ENCODE data around the gene PAXX.

Gene PAXX

GRCh38 chr9:137011907-137012675, 19.9 kb downstream of the PAXX start:
- Histone ChIP-seq H3K4me1 (ENCODE audit: control insufficient read depth in 1 of 2, insufficient read depth in 2 of 2, low read length in 2 of 2) (no peaks in the 10 kb centered on the region), H3K27ac (ENCODE audit: low read depth, low read length) (no peak overlapping the region), H3K27me3 (ENCODE audit: control insufficient read depth in 1 of 2, insufficient read depth in 2 of 2, low read length in 2 of 2) (no peaks in the 10 kb centered on the region), H3K9me3 (ENCODE audit: control insufficient read depth in 1 of 2, low read length in 2 of 2) (no peaks in the 10 kb centered on the region), H3K9ac (ENCODE audit: low read depth in 1 of 2, low read length in 2 of 2) (no peak overlapping the region), H3K36me3 (ENCODE audit: control insufficient read depth in 1 of 2, insufficient read depth in 2 of 2, low read length in 2 of 2) (peaks cover 5 to 6% of the 10 kb centered on the region in 2 donors), H3K4me3 (ENCODE audit: low read depth in 1 of 2, low read length in 2 of 2) (no peak overlapping the region)

- Histone ChIP-seq H3K27me3 (ENCODE audit: control insufficient read depth in 1 of 2, insufficient read depth in 2 of 2, low read length in 2 of 2) (no peaks in the 10 kb centered on the region), H3K4me3 (ENCODE audit: low read depth in 1 of 2, low read length in 2 of 2) (no peak overlapping the region), H3K4me1 (ENCODE audit: control insufficient read depth in 1 of 2, insufficient read depth in 2 of 2, low read length in 2 of 2) (no peaks in the 10 kb centered on the region), H3K9me3 (ENCODE audit: control insufficient read depth in 1 of 2, low read length in 2 of 2) (no peaks in the 10 kb centered on the region), H3K27ac (ENCODE audit: low read depth, low read length) (no peak overlapping the region), H3K9ac (ENCODE audit: low read depth in 1 of 2, low read length in 2 of 2) (no peak overlapping the region), H3K36me3 (ENCODE audit: control insufficient read depth in 1 of 2, insufficient read depth in 2 of 2, low read length in 2 of 2) (peaks cover 6 to 8% of the 10 kb centered on the region in 2 donors)
Observed at GRCh38 chr9:137012694-137013570, 20.7 kb downstream of the PAXX start.

- no peak overlapping the region for H3K9ac ChIP-seq (ENCODE audit: low read depth in 1 of 2, low read length in 2 of 2)
- no peaks in the 10 kb centered on the region for H3K4me1 ChIP-seq (ENCODE audit: control insufficient read depth in 1 of 2, insufficient read depth in 2 of 2, low read length in 2 of 2)
- H3K4me3 ChIP-seq (ENCODE audit: low read depth in 1 of 2, low read length in 2 of 2) = no peak overlapping the region
- H3K36me3 ChIP-seq (ENCODE audit: control insufficient read depth in 1 of 2, insufficient read depth in 2 of 2, low read length in 2 of 2) = peaks cover 6 to 8% of the 10 kb centered on the region in 2 donors
- H3K27ac ChIP-seq (ENCODE audit: low read depth, low read length) = no peak overlapping the region
- H3K9me3 ChIP-seq (ENCODE audit: control insufficient read depth in 1 of 2, low read length in 2 of 2) = no peaks in the 10 kb centered on the region
- H3K27me3 ChIP-seq (ENCODE audit: control insufficient read depth in 1 of 2, insufficient read depth in 2 of 2, low read length in 2 of 2) = no peaks in the 10 kb centered on the region
Observed at GRCh38 chr9:137013571-137013940, 21.3 kb downstream of the PAXX start.

GRCh38 chr9:137014166-137014565, 21.9 kb downstream of the PAXX start:
- Histone ChIP-seq H3K9ac (ENCODE audit: low read depth in 1 of 2, low read length in 2 of 2) (no peak overlapping the region), H3K4me1 (ENCODE audit: control insufficient read depth in 1 of 2, insufficient read depth in 2 of 2, low read length in 2 of 2) (no peaks in the 10 kb centered on the region), H3K36me3 (ENCODE audit: control insufficient read depth in 1 of 2, insufficient read depth in 2 of 2, low read length in 2 of 2) (peaks cover 6 to 8% of the 10 kb centered on the region in 2 donors), H3K4me3 (ENCODE audit: low read depth in 1 of 2, low read length in 2 of 2) (no peak overlapping the region), H3K27ac (ENCODE audit: low read depth, low read length) (no peak overlapping the region), H3K27me3 (ENCODE audit: control insufficient read depth in 1 of 2, insufficient read depth in 2 of 2, low read length in 2 of 2) (no peaks in the 10 kb centered on the region), H3K9me3 (ENCODE audit: control insufficient read depth in 1 of 2, low read length in 2 of 2) (no peaks in the 10 kb centered on the region)

- Histone ChIP-seq H3K4me1 (ENCODE audit: control insufficient read depth in 1 of 2, insufficient read depth in 2 of 2, low read length in 2 of 2) (no peaks in the 10 kb centered on the region), H3K9me3 (ENCODE audit: control insufficient read depth in 1 of 2, low read length in 2 of 2) (no peaks in the 10 kb centered on the region), H3K27ac (ENCODE audit: low read depth, low read length) (no peak overlapping the region), H3K36me3 (ENCODE audit: control insufficient read depth in 1 of 2, insufficient read depth in 2 of 2, low read length in 2 of 2) (peaks cover 6 to 8% of the 10 kb centered on the region in 2 donors), H3K4me3 (ENCODE audit: low read depth in 1 of 2, low read length in 2 of 2) (no peak overlapping the region), H3K27me3 (ENCODE audit: control insufficient read depth in 1 of 2, insufficient read depth in 2 of 2, low read length in 2 of 2) (no peaks in the 10 kb centered on the region), H3K9ac (ENCODE audit: low read depth in 1 of 2, low read length in 2 of 2) (no peak overlapping the region)
Observed at GRCh38 chr9:137014776-137015539, 22.7 kb downstream of the PAXX start.

DNA sequence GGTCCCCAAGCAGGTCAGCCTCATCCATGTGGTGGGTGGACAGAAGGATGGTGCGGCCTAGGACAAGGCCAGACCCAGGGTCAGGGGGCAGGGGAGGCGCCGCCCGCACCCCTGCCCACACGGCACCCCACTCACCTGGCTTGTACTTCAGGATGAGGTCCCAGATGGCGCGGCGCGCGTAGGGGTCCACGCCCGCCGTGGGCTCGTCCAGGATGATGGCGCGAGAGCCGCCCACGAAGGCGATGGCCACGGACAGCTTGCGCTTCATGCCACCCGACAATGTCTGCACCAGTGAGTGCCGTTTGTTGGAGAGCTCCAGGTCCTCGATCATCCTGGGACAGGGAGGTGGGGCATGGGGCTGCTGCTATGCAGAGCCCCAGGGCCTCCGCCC, 23.3 kb downstream of the PAXX start:
- H3K4me1 ChIP-seq (ENCODE audit: control insufficient read depth in 1 of 2, insufficient read depth in 2 of 2, low read length in 2 of 2) = no peaks in the 10 kb centered on the region
- H3K27me3 ChIP-seq (ENCODE audit: control insufficient read depth in 1 of 2, insufficient read depth in 2 of 2, low read length in 2 of 2) = no peaks in the 10 kb centered on the region
- H3K4me3 ChIP-seq (ENCODE audit: low read depth in 1 of 2, low read length in 2 of 2) = no peak overlapping the region
- H3K9me3 ChIP-seq (ENCODE audit: control insufficient read depth in 1 of 2, low read length in 2 of 2) = no peaks in the 10 kb centered on the region
- no peak overlapping the region for H3K9ac ChIP-seq (ENCODE audit: low read depth in 1 of 2, low read length in 2 of 2)
- peaks cover 6 to 8% of the 10 kb centered on the region in 2 donors for H3K36me3 ChIP-seq (ENCODE audit: control insufficient read depth in 1 of 2, insufficient read depth in 2 of 2, low read length in 2 of 2)
- no peak overlapping the region for H3K27ac ChIP-seq (ENCODE audit: low read depth, low read length)

DNA sequence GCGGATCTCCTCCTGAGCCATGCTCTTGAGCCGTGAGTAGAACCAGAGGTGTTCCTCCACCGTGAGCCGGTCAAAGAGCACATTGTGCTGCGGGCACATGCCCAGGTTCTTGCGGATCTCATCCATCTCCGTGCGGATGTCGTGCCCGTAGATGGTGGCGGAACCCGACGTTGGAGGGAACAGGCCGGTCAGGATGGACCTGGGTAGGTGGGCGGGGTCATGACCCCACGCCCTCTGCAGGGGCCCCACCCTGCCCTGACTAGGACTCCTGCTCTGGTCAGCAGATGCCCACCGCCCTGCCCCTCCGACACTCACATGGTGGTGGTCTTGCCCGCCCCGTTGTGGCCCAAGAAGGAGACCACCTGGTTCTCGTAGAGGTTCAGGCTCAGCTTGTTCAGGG, 23.8 kb downstream of the PAXX start:
- H3K36me3 ChIP-seq (ENCODE audit: control insufficient read depth in 1 of 2, insufficient read depth in 2 of 2, low read length in 2 of 2) = peaks cover 6 to 8% of the 10 kb centered on the region in 2 donors
- H3K4me3 ChIP-seq (ENCODE audit: low read depth in 1 of 2, low read length in 2 of 2) = no peak overlapping the region

DNA sequence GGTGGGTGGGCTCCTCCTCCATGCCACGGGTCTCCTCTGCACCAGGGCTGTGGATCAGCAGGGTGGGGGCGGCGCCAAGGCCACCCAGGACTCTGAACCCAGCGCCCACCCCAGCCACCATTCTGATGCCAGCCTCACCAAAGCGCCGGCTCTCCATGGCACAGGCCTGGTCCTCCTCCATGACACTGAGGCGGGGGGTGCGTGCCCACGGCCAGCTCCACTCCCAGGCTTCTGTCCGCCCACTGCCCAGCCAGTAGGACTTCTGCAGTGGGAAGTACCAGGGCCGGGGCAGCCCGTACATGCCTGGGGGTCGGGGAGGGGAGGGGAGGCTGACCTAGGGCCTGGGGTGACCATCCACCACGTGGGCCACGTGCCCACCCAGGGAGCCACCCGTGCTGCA, 24.2 kb downstream of the PAXX start:
- Histone ChIP-seq H3K27ac (ENCODE audit: low read depth, low read length) (no peak overlapping the region), H3K9ac (ENCODE audit: low read depth in 1 of 2, low read length in 2 of 2) (no peak overlapping the region), H3K4me3 (ENCODE audit: low read depth in 1 of 2, low read length in 2 of 2) (no peak overlapping the region), H3K9me3 (ENCODE audit: control insufficient read depth in 1 of 2, low read length in 2 of 2) (no peaks in the 10 kb centered on the region), H3K36me3 (ENCODE audit: control insufficient read depth in 1 of 2, insufficient read depth in 2 of 2, low read length in 2 of 2) (peaks cover 2 to 8% of the 10 kb centered on the region in 2 donors), H3K27me3 (ENCODE audit: control insufficient read depth in 1 of 2, insufficient read depth in 2 of 2, low read length in 2 of 2) (no peaks in the 10 kb centered on the region), H3K4me1 (ENCODE audit: control insufficient read depth in 1 of 2, insufficient read depth in 2 of 2, low read length in 2 of 2) (peaks cover under 1 to 6% of the 10 kb centered on the region in 2 donors)

More for the DNA sequence above, 23.8 kb downstream of the PAXX start:
- peaks cover 0 to 1% of the 10 kb centered on the region in 2 donors for H3K4me1 ChIP-seq (ENCODE audit: control insufficient read depth in 1 of 2, insufficient read depth in 2 of 2, low read length in 2 of 2)
- H3K27ac ChIP-seq (ENCODE audit: low read depth, low read length) = no peak overlapping the region
- H3K27me3 ChIP-seq (ENCODE audit: control insufficient read depth in 1 of 2, insufficient read depth in 2 of 2, low read length in 2 of 2) = no peaks in the 10 kb centered on the region
- no peak overlapping the region for H3K9ac ChIP-seq (ENCODE audit: low read depth in 1 of 2, low read length in 2 of 2)
- H3K9me3 ChIP-seq (ENCODE audit: control insufficient read depth in 1 of 2, low read length in 2 of 2) = no peaks in the 10 kb centered on the region

GRCh38 chr9:137017071-137017470, 24.8 kb downstream of the PAXX start:
- Histone ChIP-seq H3K4me1 (ENCODE audit: control insufficient read depth in 1 of 2, insufficient read depth in 2 of 2, low read length in 2 of 2) (peaks cover 4 to 10% of the 10 kb centered on the region in 2 donors), H3K9me3 (ENCODE audit: control insufficient read depth in 1 of 2, low read length in 2 of 2) (no peaks in the 10 kb centered on the region), H3K36me3 (ENCODE audit: control insufficient read depth in 1 of 2, insufficient read depth in 2 of 2, low read length in 2 of 2) (peaks cover 2 to 8% of the 10 kb centered on the region in 2 donors), H3K27ac (ENCODE audit: low read depth, low read length) (no peak overlapping the region), H3K27me3 (ENCODE audit: control insufficient read depth in 1 of 2, insufficient read depth in 2 of 2, low read length in 2 of 2) (no peaks in the 10 kb centered on the region), H3K4me3 (ENCODE audit: low read depth in 1 of 2, low read length in 2 of 2) (no peak overlapping the region), H3K9ac (ENCODE audit: low read depth in 1 of 2, low read length in 2 of 2) (no peak overlapping the region)
